Smooth muscle cell (in vitro differentiated cells): ENCODE data around the gene ADAMTS16. TPM values are rescaled to one million over a fixed set of nuclear protein-coding genes. Genes with fewer than 3 reads are reported as not detected.

Source experiments
- DNase-seq: peaks from one replicate; lab custom pipeline; 2025; ENCODE audit not compliant: unreplicated experiment; lab: John Stamatoyannopoulos, UW
- H2AFZ ChIP-seq: fragments of 200-600 bp; sonication (generic); 2 replicates; pipeline ENCODE4 v1.6.0; 2016; ENCODE audit warnings: antibody characterized with exemption, low read depth, mild to moderate bottlenecking
- H3F3A ChIP-seq: fragments of 200-600 bp; sonication (generic); 2 replicates; pipeline ENCODE4 v1.6.0; 2017; ENCODE audit warnings: antibody characterized with exemption, low read depth
- H3K27ac ChIP-seq: fragments of 200-600 bp; sonication (generic); 2 replicates; pipeline ENCODE4 v1.5.1; 2016; ENCODE audit warnings: low read depth, mild to moderate bottlenecking
- H3K27me3 ChIP-seq: fragments of 200-600 bp; sonication (generic); 2 replicates; pipeline ENCODE4 v1.6.1; 2016; ENCODE audit warnings: low read depth, mild to moderate bottlenecking
- H3K36me3 ChIP-seq: fragments of 200-600 bp; sonication (generic); 2 replicates; pipeline ENCODE4 v1.5.1; 2016; ENCODE audit warnings: low read depth
- H3K4me1 ChIP-seq: fragments of 200-600 bp; sonication (generic); 2 replicates; pipeline ENCODE4 v1.5.1; 2016; ENCODE audit warnings: low read depth
- H3K4me2 ChIP-seq: fragments of 200-600 bp; sonication (generic); 2 replicates; pipeline ENCODE4 v1.6.0; 2016; ENCODE audit warnings: mild to moderate bottlenecking
- H3K4me3 ChIP-seq: fragments of 200-600 bp; sonication (generic); 2 replicates; pipeline ENCODE4 v1.5.1; 2016; ENCODE audit warnings: mild to moderate bottlenecking
- H3K79me2 ChIP-seq: fragments of 200-600 bp; sonication (generic); 2 replicates; pipeline ENCODE4 v1.6.0; 2016; ENCODE audit warnings: low read depth, mild to moderate bottlenecking
- H3K9ac ChIP-seq: fragments of 200-600 bp; sonication (generic); 2 replicates; pipeline ENCODE4 v1.6.0; 2016; ENCODE audit warnings: low read depth
- H3K9me3 ChIP-seq: fragments of 200-600 bp; sonication (generic); replicated peaks from 2 replicates; pipeline ENCODE4 v1.5.1; 2016; ENCODE audit warnings: low read depth
- H4K20me1 ChIP-seq: fragments of 200-600 bp; sonication (generic); 2 replicates; pipeline ENCODE4 v1.6.0; 2016; ENCODE audit warnings: low read depth
- WGBS: methylation state at CpG from one replicate; pipeline ENCODE4 v1.1.7; 2016; ENCODE audit warnings: low lambda C conversion rate; 5-methylcytosine and 5-hydroxymethylcytosine counted together
- polyA plus RNA-seq: library from polyadenylated mRNA; unstranded; fragments of >200 nt; fragmentation: Nextera tagmentation; extraction: Ambion mirVana; gene quantifications from 2 replicates; pipeline ENCODE4 v1.2.1, GENCODE V29; 2016
- total RNA-seq: library from RNA; depleted of rRNA; stranded (reverse); fragments of >200 nt; gene quantifications from 2 replicates; pipeline ENCODE4 v1.2.3, GENCODE V29; 2014
- TF ChIP-seq, protein P1 (sequence below): fragments of 200-600 bp; sonication (generic); IDR thresholded peaks from 2 replicates; pipeline ENCODE4 v1.5.1; 2017; ENCODE audit warnings: borderline replicate concordance, mild to moderate bottlenecking, antibody characterized with exemption; ENCODE audit not compliant: insufficient read depth, poor library complexity, severe bottlenecking

ADAMTS16 gene
- total and polyA plus RNA-seq, 2 experiments from 2014 or later = 4.7 to 6.2 TPM

DNA sequence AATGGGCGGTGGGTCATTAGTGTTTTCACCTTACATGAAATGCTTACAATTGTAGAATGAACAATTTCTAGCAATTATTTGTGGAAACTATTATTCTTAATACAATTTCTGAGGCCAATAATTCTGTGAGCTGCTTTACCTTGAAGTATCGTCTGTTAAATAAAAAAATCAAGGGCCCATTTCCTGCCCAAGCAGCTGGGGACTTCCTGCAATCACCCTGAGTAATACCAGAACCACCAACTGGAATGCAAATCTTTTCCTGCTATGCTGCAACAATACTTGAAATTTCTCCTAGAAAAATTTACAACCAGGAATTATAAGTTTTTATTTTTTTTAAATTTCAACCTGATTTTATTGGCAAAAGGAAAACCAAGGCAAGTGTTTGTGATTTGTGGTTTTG is 52.6 kb downstream of the ADAMTS16 start:
- no peaks in the 10 kb centered on the region for H3K27me3 ChIP-seq
- no peak overlapping the region for H3K27ac ChIP-seq
- H3K4me2 ChIP-seq = no peak overlapping the region
- WGBS = 82% methylated on average over 2 of the region's 2 CpGs
- no peaks in the 10 kb centered on the region for H3F3A ChIP-seq
- H3K9ac ChIP-seq = no peak overlapping the region
- H3K9me3 ChIP-seq = no peaks in the 10 kb centered on the region
- H3K4me1 ChIP-seq = no peaks in the 10 kb centered on the region
- no peaks in the 10 kb centered on the region for H3K79me2 ChIP-seq
- DNase-seq = no peak
- no peak overlapping the region for H3K4me3 ChIP-seq
- no peaks in the 10 kb centered on the region for H3K36me3 ChIP-seq
- H2AFZ ChIP-seq = no peak overlapping the region
- TF ChIP-seq, protein P1, sequence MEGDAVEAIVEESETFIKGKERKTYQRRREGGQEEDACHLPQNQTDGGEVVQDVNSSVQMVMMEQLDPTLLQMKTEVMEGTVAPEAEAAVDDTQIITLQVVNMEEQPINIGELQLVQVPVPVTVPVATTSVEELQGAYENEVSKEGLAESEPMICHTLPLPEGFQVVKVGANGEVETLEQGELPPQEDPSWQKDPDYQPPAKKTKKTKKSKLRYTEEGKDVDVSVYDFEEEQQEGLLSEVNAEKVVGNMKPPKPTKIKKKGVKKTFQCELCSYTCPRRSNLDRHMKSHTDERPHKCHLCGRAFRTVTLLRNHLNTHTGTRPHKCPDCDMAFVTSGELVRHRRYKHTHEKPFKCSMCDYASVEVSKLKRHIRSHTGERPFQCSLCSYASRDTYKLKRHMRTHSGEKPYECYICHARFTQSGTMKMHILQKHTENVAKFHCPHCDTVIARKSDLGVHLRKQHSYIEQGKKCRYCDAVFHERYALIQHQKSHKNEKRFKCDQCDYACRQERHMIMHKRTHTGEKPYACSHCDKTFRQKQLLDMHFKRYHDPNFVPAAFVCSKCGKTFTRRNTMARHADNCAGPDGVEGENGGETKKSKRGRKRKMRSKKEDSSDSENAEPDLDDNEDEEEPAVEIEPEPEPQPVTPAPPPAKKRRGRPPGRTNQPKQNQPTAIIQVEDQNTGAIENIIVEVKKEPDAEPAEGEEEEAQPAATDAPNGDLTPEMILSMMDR = no peak
- H4K20me1 ChIP-seq = no peaks in the 10 kb centered on the region

- H3K9me3 ChIP-seq = no peaks in the 10 kb centered on the region
- no peaks in the 10 kb centered on the region for H3K36me3 ChIP-seq
- H3F3A ChIP-seq = no peaks in the 10 kb centered on the region
- no peak overlapping the region for H2AFZ ChIP-seq
- DNase-seq = no peak
- no peaks in the 10 kb centered on the region for H3K4me1 ChIP-seq
- H4K20me1 ChIP-seq = no peaks in the 10 kb centered on the region
- no peak overlapping the region for H3K27ac ChIP-seq
- H3K4me3 ChIP-seq = no peak overlapping the region
- H3K27me3 ChIP-seq = no peaks in the 10 kb centered on the region
- no peaks in the 10 kb centered on the region for H3K79me2 ChIP-seq
- no peak overlapping the region for H3K9ac ChIP-seq
- no peak overlapping the region for H3K4me2 ChIP-seq
- 97% methylated on average over 4 of the region's 4 CpGs for WGBS
- TF ChIP-seq, protein P1 = no peak
Measured at GRCh38 chr5:5195128-5195918, 55.2 kb downstream of the ADAMTS16 start.

GRCh38 chr5:5198135-5198534 is 58.0 kb downstream of the ADAMTS16 start:
- H3K9ac ChIP-seq = no peak overlapping the region
- no peak overlapping the region for H2AFZ ChIP-seq
- H3F3A ChIP-seq = no peaks in the 10 kb centered on the region
- H3K4me3 ChIP-seq = no peak overlapping the region
- H3K79me2 ChIP-seq = no peaks in the 10 kb centered on the region
- H4K20me1 ChIP-seq = no peaks in the 10 kb centered on the region
- no peaks in the 10 kb centered on the region for H3K27me3 ChIP-seq
- no peaks in the 10 kb centered on the region for H3K9me3 ChIP-seq
- TF ChIP-seq, protein P1 = no peak
- DNase-seq = no peak
- 89% methylated on average over 7 of the region's 7 CpGs for WGBS
- H3K4me2 ChIP-seq = no peak overlapping the region
- no peaks in the 10 kb centered on the region for H3K36me3 ChIP-seq
- no peaks in the 10 kb centered on the region for H3K4me1 ChIP-seq
- no peak overlapping the region for H3K27ac ChIP-seq

- Histone ChIP-seq H2AFZ (no peak overlapping the region), H4K20me1 (no peaks in the 10 kb centered on the region), H3K4me1 (no peaks in the 10 kb centered on the region), H3K4me2 (no peak overlapping the region), H3K9ac (no peak overlapping the region), H3K36me3 (no peaks in the 10 kb centered on the region), H3K79me2 (no peaks in the 10 kb centered on the region), H3F3A (no peaks in the 10 kb centered on the region), H3K9me3 (no peaks in the 10 kb centered on the region), H3K27ac (no peak overlapping the region), H3K4me3 (no peak overlapping the region), H3K27me3 (no peaks in the 10 kb centered on the region)
- no peak for DNase-seq
- TF ChIP-seq, protein P1 = no peak
- WGBS = 0% methylated on average over 1 of the region's 1 CpG
Measured at GRCh38 chr5:5198815-5199214, 58.7 kb downstream of the ADAMTS16 start.
